Measurements from ENCODE around the gene ITPRIP.

The ITPRIP gene

DNA sequence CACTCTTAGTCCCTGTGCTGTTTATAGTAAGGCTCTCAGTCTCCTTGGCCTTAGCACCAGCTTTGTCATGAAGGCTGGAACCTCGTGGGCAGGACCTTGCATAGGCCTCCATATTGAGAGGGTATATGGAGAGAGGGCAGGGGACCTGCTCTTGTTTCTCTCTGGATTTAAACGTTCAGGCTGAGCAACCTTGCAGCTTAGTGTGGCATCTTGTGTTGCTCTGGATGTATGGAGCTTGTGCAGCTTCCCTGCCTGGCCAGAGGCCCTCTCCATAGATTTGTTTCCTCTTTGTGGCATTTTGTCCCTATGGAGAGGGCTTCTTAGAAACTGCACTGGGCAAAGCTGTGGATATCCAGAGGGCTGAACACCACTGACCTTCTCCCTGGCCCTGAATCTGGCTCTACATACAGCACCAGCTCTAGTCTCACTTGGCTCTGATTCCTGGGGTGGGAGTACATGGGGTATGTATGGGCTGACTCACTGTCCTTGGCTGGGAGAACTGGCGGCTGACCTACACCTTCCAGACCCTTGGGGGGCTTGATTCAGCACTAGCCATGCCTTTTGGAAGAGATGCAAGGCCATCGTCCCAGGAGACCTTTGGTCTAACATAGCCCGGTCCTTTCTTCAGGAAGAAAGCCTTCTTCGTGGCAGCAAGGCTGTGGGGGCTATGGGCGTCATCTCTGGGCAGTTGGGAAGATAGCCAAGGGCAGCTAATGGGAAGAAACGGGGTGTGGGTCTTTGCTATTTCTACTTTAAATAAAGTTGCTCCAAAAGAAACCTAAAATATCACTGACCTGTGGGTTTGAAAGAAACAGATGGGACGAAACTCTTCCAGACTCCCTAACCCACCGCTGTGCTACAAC, 30.5 kb downstream of the ITPRIP start:
- no peak for DNase-seq (ENCODE audit: low spot score)

DNA sequence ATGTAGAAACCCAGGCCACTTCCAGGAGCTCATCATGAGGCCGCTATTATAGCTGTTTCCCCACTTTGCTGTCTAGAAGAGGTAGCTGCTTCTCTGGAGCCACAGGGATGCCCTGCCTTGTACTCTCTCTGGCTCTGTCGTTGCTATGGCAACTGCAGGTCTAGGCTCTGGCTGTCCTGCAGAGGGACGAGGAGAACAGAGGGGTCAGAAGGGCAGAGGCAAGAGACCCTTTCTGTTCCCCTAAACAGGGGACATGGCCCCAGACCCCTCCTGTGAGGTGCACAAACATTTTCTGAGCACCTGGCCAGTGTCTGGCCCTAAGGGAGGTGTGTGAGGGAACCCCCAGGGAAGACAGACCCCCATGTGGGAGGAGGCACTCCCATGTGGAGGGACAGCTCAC, 31.4 kb downstream of the ITPRIP start:
- no peak for DNase-seq (ENCODE audit: low spot score)

GRCh38 chr10:104304927-104305326, 33.3 kb downstream of the ITPRIP start:
- DNase-seq (ENCODE audit: low spot score), result no peak

DNA sequence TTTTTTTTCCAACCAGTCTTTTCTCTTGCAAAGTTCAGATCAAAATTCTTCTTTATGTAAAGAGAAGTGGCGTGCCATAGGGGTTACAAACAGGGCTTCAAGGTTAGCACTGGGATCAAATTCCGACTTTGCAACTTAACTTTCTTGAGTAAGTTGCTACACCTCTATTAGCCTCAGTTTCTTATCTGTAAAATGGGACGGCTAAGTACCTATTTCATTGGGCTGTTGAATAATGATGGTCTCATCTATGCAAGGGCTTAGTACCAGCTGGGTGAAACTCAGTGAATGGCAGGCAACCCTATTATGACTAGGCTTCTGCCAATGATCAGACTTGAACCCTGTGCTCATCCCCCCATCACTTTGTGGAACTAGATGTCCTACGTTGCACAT, 33.9 kb downstream of the ITPRIP start:
- no peak for DNase-seq (ENCODE audit: low spot score)

- no peak for DNase-seq (ENCODE audit: low spot score)
Observed at GRCh38 chr10:104303594-104304355, 34.5 kb downstream of the ITPRIP start.

DNA sequence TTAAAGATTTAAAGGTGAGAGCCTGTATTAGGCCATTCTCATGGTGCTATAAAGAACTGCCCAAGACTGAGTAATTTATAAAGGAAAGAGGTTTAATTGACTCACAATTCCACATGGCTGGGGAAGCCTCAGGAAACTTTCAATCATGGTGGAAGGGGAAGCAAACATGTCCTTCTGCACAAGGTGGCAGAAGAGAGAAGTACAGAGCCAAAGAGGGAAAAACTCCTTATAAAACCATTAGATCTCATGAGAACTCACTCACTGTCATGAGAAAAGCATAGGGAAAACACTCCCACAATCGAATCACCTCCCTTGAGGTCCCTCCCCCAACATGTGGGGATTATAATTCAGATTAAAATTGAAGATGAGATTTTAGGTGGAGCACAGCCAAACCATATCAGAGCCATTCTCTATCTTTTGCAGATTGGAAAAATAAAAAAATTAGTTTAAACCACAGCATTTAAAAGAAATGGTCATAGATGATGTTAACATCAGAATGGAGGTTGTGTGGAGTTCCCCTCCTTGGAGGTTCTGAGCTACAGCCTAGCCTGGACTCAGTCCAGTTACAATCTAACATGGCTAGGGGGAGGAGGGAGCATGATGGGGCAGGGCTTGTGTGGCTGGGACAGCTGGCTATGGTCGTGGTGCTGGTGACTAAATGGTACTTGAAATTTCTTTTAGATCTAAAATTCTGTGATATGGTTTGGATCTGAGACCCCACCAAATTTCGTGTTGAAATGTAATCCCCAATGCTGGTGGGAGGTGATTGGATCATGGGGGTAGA, 36.2 kb downstream of the ITPRIP start:
- DNase-seq (ENCODE audit: low spot score), result no peak

- DNase-seq (ENCODE audit: low spot score), result no peak
Observed at GRCh38 chr10:104300736-104301292, 37.5 kb downstream of the ITPRIP start.

DNA sequence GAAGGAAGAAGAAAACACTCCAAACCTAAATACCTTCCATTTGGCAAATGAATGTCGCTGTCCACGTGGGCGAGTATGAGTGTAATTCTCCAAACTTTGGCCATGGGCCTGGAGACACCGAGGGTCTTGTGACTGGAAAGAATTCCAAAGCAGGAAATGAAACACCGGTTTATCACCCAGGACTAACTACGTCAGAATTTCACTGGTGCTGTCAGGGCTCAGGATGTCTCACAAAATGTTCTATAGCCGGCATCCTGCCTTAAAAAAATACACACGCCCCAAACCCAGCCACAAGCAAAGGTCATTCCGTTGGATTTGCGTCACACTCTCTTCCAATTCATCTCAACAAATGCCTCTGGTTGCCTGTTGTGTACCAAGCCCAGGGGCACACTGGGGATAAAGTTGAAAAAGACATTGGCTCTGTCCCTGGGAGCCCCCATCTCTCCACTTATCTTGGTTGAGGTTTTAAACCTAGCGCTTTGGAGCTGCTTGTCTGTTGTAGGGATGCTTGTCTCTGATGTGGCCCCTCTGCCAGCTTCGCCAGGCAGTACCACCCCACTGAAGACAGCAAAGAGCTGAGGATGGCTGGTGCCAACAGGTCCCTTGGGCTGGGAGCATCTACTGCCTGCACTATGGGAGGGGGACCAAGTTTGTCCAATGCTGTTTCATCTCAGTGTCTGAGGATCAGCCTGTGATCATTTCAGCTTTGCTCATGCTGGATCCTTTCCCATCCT, 38.1 kb downstream of the ITPRIP start:
- no peak for DNase-seq (ENCODE audit: low spot score)

GRCh38 chr10:104299031-104299904, 39.0 kb downstream of the ITPRIP start:
- DNase-seq (ENCODE audit: low spot score), result no peak

DNA sequence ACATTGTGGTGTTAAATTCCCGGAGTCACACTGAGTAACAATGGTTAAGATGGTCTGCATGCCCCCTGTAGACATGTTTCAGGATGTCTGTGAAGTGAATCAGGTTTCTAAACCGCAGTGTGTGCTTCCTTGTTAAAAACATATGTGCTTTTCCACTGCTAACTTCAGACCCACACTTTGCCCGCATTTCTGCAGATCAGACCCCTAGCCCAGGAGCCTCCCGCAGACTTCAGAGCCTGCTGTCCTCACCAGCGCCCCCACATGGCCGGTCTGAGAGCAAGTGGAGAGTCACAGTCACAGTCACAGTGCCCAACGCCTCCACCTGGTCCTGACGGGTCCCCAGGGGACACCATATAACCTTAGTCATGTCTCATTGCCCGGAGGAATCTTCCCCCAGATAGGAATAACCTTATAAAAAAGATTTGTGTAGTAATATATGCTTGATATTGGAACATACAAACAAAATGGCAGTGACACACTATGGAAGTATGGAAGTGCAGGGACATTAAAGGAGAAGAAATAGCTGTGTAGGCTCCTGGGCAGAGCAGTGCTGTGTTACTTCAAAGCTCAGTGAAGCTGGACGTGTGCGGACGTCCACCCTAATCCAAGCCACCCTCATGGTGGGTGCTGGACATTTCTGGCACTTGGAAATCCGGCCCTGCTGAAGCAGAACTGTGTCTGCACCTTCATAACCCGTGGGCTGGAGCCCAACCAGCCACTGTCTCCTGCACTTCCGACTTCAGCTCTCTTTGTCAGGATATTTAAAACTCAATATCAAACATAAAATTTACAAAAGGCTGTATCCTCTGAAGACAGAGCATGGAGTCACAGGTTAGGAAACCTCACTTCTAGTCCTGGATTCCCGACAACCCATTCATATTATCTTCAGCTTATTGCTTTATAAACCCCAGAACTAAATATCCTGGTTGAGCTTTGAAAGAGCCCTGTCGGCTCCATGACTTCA, 40.3 kb downstream of the ITPRIP start:
- no peak for DNase-seq (ENCODE audit: low spot score)

DNA sequence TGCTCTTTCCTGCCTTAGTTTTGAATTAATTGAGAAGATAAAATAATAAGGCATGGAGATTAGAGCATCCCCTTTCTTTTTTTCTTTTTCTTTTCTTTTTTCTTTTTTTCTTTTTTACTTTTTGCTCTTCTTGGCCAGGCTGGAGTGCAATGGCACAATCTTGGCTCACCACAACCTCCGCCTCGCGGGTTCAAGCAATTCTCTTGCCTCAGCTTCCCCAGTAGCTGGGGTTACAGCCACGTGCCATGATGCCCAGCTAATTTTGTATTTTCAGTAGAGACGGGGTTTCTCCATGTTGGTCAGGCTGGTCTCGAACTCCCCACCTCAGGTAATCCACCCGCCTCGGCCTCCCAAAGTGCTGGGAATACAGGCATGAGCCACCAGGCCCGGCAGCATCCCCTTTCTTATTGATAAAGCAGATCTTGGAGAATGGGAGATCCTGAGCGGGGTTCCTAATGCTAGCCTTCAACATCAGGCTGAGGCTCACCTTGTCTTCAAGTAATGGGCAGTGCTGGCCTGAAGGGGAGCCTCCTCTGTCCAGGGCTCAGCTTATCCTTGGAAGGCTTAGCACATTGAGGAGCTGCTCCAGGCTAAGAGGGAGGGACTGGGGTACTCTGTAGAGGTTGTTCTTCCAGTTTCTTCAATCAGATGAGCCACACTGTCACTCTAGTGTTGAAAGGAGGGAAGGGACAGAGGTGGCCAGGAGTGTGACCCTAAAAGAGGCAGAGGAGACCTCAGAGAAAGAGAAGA, 41.4 kb downstream of the ITPRIP start:
- DNase-seq (ENCODE audit: low spot score), result no peak

DNA sequence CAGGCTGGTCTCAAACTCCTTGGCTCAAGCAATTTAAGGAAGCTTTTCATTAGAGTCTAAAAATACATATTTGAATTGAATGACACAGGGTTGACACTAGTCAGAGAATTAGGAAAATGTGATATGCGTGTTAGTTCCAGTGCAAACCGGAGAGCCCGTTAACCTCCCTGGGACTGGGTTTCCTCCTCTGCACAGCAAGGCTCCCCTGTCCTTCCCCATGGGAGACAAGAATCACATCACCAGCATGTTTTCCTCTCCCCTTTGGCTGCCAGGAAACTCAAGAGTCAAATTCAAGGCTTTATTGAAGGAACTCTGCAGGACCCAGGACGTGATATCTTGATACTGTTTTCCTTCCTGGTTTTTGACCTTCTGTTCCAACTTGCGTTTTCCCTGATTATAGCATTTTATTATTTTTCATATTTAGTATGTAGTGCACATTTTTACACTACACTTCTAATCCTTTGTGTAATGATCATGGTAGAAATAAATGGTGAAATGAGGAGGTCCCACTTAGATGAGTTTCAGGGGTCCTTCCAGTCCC, 44.4 kb downstream of the ITPRIP start:
- no peak for DNase-seq (ENCODE audit: low spot score)

- no peak for DNase-seq (ENCODE audit: low spot score)
Observed at GRCh38 chr10:104293011-104293410, 45.3 kb downstream of the ITPRIP start.

- peak; percentile 89 for DNase-seq (ENCODE audit: low spot score)
Observed at GRCh38 chr10:104291439-104291951, 46.8 kb downstream of the ITPRIP start.

DNA sequence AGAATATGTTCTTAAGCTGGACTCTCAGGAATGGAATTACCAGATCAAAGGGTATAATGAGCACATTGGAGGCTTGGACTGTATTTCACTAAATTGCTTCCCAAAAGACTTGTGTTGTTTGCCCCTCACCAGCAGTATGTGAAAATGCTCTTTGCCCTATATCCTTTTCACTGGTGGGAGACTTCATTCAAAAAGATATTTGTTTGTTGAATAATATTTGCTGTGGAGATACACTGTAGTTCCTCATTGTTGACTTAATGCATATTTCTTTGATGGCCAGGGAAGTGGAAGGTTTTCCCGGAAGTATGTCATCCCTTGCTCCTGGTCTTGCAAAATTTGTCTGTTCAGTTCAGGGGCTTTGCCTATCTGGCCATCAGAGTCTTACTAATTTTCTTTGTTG, 49.9 kb downstream of the ITPRIP start:
- DNase-seq (ENCODE audit: low spot score), result no peak

GRCh38 chr10:104286939-104287338, 51.3 kb downstream of the ITPRIP start:
- DNase-seq (ENCODE audit: low spot score), result no peak

- no peak for DNase-seq (ENCODE audit: low spot score)
Observed at GRCh38 chr10:104284846-104285245, 53.4 kb downstream of the ITPRIP start.

GRCh38 chr10:104281694-104282093, 56.6 kb downstream of the ITPRIP start:
- no peak for DNase-seq (ENCODE audit: low spot score)

Measured in left forelimb (tissue), 1 donor.